Right cardiac atrium (tissue), 5 donors: Measurements from ENCODE around the gene IGF1R. TPM values are rescaled to one million over a fixed set of nuclear protein-coding genes. Genes with fewer than 3 reads are reported as not detected.
A peak's percentile ranks its signal among the peaks of the same experiment; 100 is the strongest.

Experiments used
- ATAC-seq, 2 donors: fragments of 200-7000 bp; cut with Tn5 transposase; one replicate each; pipeline versions ENCODE4 v1.8.0 to v1.9.1; 2020; ENCODE audit warnings: moderate library complexity in 2 of 2, mild to moderate bottlenecking in 1 of 2
- DNase-seq, 3 donors: peaks; one replicate each; pipeline ENCODE4 v3.0.0-alpha.2; 2020
- H3K27ac ChIP-seq: one replicate; pipeline ENCODE4 v1.5.1; 2013; ENCODE audit warnings: mild to moderate bottlenecking, low read length, control low read depth, moderate library complexity
- H3K27me3 ChIP-seq: one replicate; pipeline ENCODE4 v1.6.1; 2013; ENCODE audit not compliant: control insufficient read depth, insufficient read depth
- H3K4me1 ChIP-seq: one replicate; pipeline ENCODE4 v1.6.1; 2013; ENCODE audit warnings: low read length; ENCODE audit not compliant: control insufficient read depth, insufficient read depth
- H3K4me3 ChIP-seq: one replicate; pipeline ENCODE4 v1.5.1; 2013; ENCODE audit warnings: low read length, control low read depth
- H3K9me3 ChIP-seq: one replicate; pipeline ENCODE4 v1.6.1; 2013; ENCODE audit warnings: low read length; ENCODE audit not compliant: control insufficient read depth
- WGBS: extraction: QIAGEN DNeasy Blood & Tissue Kit; methylation state at CpG from one replicate; pipeline ENCODE4 v1.1.7; 2013; 5-methylcytosine and 5-hydroxymethylcytosine counted together
- intact Hi-C, 4 donors: fragments of 100-400 bp; cut with DNase I; formaldehyde crosslinking; loops; one replicate each; pipeline versions ENCODE4 v1.11.0 to v1.14.0; 2022 to 2023
- polyA plus RNA-seq: library from polyadenylated mRNA; stranded (reverse); fragments of 200-250 nt; gene quantifications from one replicate; pipeline ENCODE4 v1.2.3, GENCODE V29; 2013
- total RNA-seq, 4 donors: library from RNA; stranded (reverse); fragmentation: NEBNext Ultra II Directional; extraction: Animal tissue kit (Norgen Biotek cat#: 25700); gene quantifications; one replicate each; pipeline ENCODE4 v1.2.1, GENCODE V29; 2021
- donor health status: healthy with polysubstance abuse.
- donor health status: DM: no; HTN: yes; CAD: no.
- donor health status: DM: no; HTN: no; CAD: no.
- donor health status: DM: no; HTN: yes; CAD: no; lungs with severe emphysema.
- donor health status: DM: yes; HTN: yes; CAD: no.

IGF1R gene
- total and polyA plus RNA-seq, 5 donors = 9.0 to 52.3 (median 34.4) TPM

DNA sequence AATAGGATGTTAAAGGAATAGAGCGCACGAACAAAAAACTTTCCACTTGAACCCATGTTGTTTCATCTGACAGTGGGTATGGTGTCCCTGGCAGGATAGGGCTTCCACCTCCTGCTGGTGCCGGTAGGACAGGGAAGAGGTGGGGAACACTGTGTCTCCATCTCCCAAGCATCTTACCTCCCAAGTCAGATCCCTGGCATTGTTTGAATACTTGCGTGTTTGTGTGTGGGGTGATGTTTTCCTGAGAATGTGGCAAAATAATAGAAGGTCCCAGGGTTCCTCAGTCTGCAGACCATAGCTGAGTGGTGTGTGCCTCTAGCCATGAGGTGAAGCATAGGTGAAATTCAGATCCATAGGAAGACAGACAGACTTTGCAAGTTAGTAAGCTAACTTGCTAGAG, 119.4 kb downstream of the IGF1R start:
- Histone ChIP-seq H3K27me3 (no peaks in the 10 kb centered on the region), H3K27ac (no peak overlapping the region), H3K4me3 (no peak overlapping the region), H3K9me3 (no peaks in the 10 kb centered on the region), H3K4me1 (peaks cover 11% of the 10 kb centered on the region)
- WGBS = 85% methylated on average over 4 of the region's 4 CpGs
- DNase-seq (no peak), ATAC-seq (no peak)
- intact Hi-C loops = no loop called here

DNA sequence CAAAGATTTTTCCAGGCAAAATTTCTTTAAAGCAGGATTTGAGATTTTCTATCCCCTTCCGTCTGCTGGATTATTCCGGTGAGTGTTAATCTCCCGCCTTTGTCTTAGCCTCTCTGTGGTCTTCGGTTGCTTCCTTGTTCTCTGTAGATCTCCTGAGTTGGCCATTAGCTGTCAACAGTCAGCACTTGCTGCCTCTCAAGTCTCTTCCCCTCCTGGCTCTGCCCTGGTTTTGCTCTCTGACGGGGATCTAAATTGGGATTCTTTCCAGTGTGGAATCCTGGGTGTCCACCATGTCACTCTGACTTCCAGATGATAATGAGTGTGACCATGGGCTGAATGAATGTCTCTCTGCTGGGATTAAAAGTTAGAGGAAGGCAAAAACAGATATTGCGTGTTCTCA, 121.5 kb downstream of the IGF1R start:
- Histone ChIP-seq H3K27ac (peak overlapping the region; percentile 62), H3K9me3 (no peaks in the 10 kb centered on the region), H3K4me3 (no peak overlapping the region), H3K4me1 (peaks cover 15% of the 10 kb centered on the region), H3K27me3 (no peaks in the 10 kb centered on the region)
- WGBS = 50% methylated on average over 6 of the region's 6 CpGs
- intact Hi-C loops = loop anchor here in 3 of 4 donors (10.0 kb wide), 2 partner anchors 115 to 295 kb away; no protein-coding TSS in a partner anchor
- peak; percentile 61 to 81 for ATAC-seq
- DNase-seq = no peak

DNA sequence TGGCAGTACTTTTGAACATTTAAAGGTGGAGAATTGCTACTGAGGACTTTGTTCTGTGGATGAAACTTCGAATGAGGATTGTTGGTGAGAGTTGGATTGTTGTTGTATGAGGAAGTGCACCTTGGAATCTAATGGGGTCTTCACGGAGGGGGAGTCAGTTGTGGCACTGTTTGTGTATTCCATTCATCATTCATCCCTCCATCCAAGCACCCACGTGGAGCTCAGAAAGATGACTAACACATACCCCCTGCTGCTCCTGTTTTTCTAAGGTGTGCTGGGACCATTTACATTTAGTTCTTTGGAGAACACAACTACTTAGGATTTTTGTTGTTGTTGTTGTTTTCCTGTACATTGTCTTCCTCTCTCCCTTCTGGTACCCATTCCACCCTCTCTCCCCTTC, 122.6 kb downstream of the IGF1R start:
- Histone ChIP-seq H3K27ac (peak overlapping the region; percentile 32), H3K4me3 (no peak overlapping the region), H3K27me3 (no peaks in the 10 kb centered on the region), H3K4me1 (peaks cover 13% of the 10 kb centered on the region), H3K9me3 (no peaks in the 10 kb centered on the region)
- DNase-seq (no peak), ATAC-seq (no peak)
- 69% methylated on average over 3 of the region's 3 CpGs for WGBS
- intact Hi-C loops = loop anchor here in 3 of 4 donors (10.0 kb wide), 2 partner anchors 116 to 294 kb away; no protein-coding TSS in a partner anchor

DNA sequence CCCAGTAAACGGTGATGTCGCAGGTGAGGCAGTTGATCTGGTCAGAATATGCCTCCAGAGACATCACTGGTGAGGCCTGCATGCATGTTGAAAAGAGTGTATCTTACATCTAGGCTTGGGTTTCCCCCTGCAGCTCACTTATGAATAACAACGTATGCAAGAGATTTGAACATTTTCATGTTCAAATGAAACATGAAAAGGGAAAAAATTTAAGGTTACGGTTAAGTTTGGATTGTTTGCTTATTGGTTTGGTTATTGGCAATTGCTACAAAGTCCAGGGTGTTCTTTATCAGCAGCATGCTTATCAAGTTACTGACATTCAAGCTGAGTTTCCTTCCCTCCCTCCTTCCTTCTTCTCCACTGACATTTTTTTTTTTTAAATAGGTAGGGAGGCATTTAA, 123.2 kb downstream of the IGF1R start:
- intact Hi-C loops = loop anchor here in 3 of 4 donors (10.0 kb wide), 2 partner anchors 117 to 293 kb away; no protein-coding TSS in a partner anchor
- no peak for ATAC-seq
- DNase-seq = no peak
- Histone ChIP-seq H3K4me3 (no peak overlapping the region), H3K27ac (peak overlapping the region; percentile 32), H3K27me3 (no peaks in the 10 kb centered on the region), H3K4me1 (peaks cover 13% of the 10 kb centered on the region), H3K9me3 (no peaks in the 10 kb centered on the region)
- WGBS = 49% methylated on average over 4 of the region's 4 CpGs

DNA sequence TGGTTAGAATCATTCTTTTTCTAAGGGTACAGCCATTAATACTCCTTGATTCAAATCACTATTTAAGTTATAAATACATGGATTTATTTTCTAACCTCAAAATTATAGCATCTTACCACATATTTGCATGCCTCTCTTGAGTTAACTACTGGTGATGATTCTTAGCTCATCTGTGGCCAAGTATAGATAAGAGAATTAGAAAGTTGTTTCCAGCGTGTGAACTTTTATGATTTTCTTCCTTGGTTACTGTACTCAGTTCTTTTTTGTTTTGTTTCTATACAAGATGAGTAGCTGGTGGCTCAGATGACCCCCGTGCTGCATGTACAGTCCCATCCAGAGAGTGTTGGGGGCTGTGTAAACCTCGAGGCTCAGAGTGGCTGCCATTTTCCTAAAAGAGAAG, 124.6 kb downstream of the IGF1R start:
- Histone ChIP-seq H3K27me3 (no peaks in the 10 kb centered on the region), H3K4me3 (no peak overlapping the region), H3K27ac (peak overlapping the region; percentile 15), H3K9me3 (no peaks in the 10 kb centered on the region), H3K4me1 (peaks cover 10% of the 10 kb centered on the region)
- no peak for ATAC-seq
- 66% methylated on average over 3 of the region's 3 CpGs for WGBS
- intact Hi-C loops = loop anchor here in 3 of 4 donors (10.0 kb wide), 2 partner anchors 118 to 292 kb away; no protein-coding TSS in a partner anchor
- DNase-seq = no peak

DNA sequence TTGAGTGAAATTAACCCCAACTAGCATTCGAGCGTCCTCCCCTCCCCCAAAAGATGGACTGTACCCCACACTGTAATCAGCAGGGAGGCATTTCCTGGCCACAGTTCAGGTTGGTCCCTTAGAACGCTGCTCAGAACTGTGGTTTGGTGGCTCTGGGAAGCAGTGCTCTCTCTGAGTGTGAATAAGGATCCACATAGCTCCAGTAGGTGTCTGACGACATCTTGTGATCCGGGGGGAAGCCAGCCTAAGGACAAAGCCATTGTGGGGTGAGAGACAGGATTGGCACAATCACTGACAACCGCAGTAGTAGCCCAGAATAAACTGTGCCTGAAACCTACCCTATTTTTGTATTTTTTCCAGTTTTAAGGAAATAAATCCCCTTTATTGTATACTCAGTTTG, 125.3 kb downstream of the IGF1R start:
- no peak for ATAC-seq
- no peak for DNase-seq
- Histone ChIP-seq H3K27ac (no peak overlapping the region), H3K27me3 (no peaks in the 10 kb centered on the region), H3K4me1 (peaks cover 9% of the 10 kb centered on the region), H3K4me3 (no peak overlapping the region), H3K9me3 (no peaks in the 10 kb centered on the region)
- 68% methylated on average over 6 of the region's 6 CpGs for WGBS
- intact Hi-C loops = loop anchor here in 3 of 4 donors (10.0 kb wide), 2 partner anchors 119 to 291 kb away; no protein-coding TSS in a partner anchor

DNA sequence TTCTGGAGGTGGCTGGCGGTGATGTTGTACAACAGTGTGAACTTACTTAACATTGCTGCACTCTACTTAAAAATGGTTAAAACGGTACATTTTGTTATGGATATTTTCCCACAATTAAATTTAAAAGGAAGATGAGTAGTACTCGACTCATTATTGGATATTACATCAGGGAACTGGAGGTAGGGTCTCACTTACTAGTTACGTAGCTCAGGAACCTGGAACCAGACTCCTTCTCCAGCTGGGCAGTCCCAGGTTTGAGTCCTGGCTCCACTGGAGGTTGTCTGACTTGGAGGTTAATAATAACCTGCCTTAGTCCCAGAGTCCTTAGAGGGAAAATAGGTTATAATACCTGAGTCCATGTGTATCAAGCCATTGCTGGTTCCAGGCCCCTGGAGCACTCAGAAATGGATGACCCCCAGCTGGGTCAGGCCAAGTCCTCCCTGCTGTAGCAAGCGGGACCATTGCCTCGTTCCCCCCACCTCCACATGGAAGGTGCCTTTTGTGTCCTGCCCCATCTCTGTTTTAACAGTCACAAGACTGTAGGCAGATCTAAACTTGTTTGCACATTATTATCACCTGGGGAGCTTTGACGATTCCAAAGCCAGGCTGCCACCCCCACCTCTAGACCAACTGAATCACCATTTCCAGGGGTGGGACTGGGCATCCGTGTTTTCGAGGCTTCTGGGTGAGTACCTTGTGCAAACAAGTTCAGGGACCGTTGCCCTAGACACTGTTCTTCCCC, 126.6 kb downstream of the IGF1R start:
- Histone ChIP-seq H3K9me3 (no peaks in the 10 kb centered on the region), H3K27me3 (no peaks in the 10 kb centered on the region), H3K4me3 (no peak overlapping the region), H3K4me1 (peaks cover 9% of the 10 kb centered on the region), H3K27ac (no peak overlapping the region)
- no peak for ATAC-seq
- WGBS = 88% methylated on average over 10 of the region's 10 CpGs
- intact Hi-C loops = loop anchor here in 3 of 4 donors (5.0 to 10.0 kb wide), 4 partner anchors 113 to 302 kb away; no protein-coding TSS in a partner anchor
- DNase-seq = no peak

DNA sequence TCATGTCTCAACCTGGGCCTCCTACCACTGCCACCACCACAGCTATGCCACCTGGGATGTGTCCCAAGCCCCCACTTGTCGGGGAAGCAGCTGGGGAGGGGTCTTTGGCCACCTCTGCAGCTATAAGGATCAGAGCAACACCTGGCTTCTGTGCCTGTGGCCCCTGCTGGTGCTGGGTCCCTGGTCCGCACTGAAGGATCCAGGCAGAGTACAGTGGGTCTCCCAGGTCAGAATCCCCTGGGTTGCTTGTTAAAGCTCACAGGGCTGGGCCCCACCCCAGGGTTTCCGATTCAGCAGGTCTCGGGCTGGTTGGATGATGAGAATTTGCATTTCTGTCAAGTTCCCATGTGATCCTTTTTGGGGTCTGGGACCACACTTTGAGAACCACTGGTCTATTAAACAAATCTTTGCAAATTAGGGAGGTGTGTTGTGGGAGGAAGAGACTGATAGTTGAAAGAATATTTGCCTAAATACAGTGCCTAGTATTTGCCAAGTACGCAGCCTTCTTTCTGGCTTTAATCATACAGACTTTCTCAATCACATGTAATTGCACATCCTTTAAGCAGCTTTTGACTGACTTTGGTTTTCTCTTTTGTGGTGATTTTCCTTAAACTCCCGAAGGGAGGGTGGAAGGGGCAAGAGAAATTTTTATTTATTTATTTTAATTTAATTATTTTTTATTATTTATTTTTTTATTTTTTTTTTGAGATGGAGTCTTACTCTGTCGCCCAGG, 127.3 kb downstream of the IGF1R start:
- 88% methylated on average over 7 of the region's 7 CpGs for WGBS
- H3K27ac ChIP-seq = no peak overlapping the region
- no peak for ATAC-seq
- intact Hi-C loops = loop anchor here in 3 of 4 donors (5.0 to 10.0 kb wide), 4 partner anchors 113 to 302 kb away; no protein-coding TSS in a partner anchor
- DNase-seq = peak in 1 of 3 donors; percentile 51
- peaks cover 9% of the 10 kb centered on the region for H3K4me1 ChIP-seq
- no peak overlapping the region for H3K4me3 ChIP-seq
- no peaks in the 10 kb centered on the region for H3K27me3 ChIP-seq
- H3K9me3 ChIP-seq = no peaks in the 10 kb centered on the region

DNA sequence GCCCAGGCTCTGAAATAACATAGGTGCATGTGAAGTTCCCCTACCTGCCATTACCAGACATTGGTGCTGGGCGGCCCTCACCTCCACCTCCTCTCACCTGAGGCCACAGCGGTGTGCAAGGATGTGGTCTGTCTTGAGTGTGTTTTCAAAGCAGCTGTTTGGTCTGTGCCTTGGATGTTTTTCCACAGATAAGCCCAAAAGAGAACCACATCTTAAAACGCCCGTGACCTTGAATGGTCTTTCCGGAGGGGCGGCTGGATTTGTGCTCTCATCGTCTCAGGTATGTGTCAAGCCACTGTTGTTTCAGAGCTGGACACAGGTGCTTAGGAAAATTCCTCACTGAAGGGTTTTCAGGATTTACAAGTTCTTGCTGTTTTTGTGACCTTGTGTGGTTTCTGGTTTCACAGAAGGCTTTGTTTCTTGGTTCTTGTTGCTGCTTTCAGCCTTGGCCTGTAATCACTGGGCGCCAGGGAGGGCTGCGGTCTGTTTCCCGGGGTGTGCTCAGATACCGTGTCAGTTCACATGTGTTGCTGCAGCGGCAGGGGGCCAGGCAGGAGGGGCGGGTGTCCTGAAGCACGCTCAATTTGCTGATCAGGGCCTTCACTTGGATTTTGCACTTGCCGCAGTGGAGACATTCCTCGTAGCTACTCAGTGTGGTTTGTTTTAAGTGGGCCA, 128.4 kb downstream of the IGF1R start:
- Histone ChIP-seq H3K9me3 (no peaks in the 10 kb centered on the region), H3K4me1 (peaks cover 7% of the 10 kb centered on the region), H3K27me3 (no peaks in the 10 kb centered on the region), H3K4me3 (no peak overlapping the region), H3K27ac (peak overlapping the region; percentile 57)
- 50% methylated on average over 16 of the region's 16 CpGs for WGBS
- DNase-seq (peak; percentile 44 to 78 (median 75)), ATAC-seq (peak; percentile 41 to 43)
- intact Hi-C loops = loop anchor here in 3 of 4 donors (5.0 to 10.0 kb wide), 4 partner anchors 114 to 301 kb away; no protein-coding TSS in a partner anchor

DNA sequence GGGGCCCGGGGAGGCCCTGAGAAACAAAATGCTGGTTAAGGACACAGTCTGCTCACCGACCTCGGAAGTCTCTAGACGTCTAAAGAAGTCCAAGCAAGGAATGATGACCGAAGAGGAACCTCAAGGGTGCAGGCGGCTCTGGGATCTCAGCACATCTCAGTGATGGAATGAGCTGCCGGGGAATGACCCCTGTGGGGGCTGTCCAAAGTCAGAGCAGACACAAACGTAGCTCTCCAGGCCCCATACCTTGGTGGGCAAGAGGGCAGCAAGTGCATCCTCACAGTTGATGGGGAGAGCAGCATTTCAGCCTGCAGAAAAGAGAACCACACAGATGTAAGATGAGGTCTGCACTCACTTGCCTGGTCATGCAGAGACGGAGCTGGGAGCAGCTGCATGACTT, 129.1 kb downstream of the IGF1R start:
- H3K4me1 ChIP-seq = peaks cover 7% of the 10 kb centered on the region
- no peaks in the 10 kb centered on the region for H3K9me3 ChIP-seq
- peak overlapping the region; percentile 34 for H3K27ac ChIP-seq
- DNase-seq (no peak), ATAC-seq (no peak)
- no peak overlapping the region for H3K4me3 ChIP-seq
- intact Hi-C loops = loop anchor here in 3 of 4 donors (5.0 to 10.0 kb wide), 4 partner anchors 115 to 300 kb away; no protein-coding TSS in a partner anchor
- WGBS = 73% methylated on average over 9 of the region's 9 CpGs
- no peaks in the 10 kb centered on the region for H3K27me3 ChIP-seq
